ENCODE results near the gene TMEM116.

DNA sequence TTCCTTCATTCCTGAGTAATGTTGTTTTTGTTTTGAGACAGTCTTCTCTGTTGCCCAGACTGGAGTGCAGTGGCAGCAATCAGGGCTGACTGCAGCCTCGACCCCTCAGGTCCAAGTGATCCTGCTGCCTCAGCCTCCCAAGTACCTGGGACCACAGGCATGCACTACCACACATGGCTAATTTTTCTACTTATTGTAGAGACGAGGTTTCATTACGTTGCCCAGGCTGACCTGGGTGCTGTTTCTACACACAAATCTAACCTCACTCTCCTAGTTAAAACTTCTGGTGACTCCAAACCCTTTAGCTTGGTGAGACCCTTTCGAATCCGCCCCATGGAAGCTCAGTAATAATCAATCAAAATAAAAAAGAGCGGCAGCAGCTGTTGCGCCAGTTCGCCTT, 1.3 kb downstream of the TMEM116 start:
- TF ChIP-seq, protein P1, sequence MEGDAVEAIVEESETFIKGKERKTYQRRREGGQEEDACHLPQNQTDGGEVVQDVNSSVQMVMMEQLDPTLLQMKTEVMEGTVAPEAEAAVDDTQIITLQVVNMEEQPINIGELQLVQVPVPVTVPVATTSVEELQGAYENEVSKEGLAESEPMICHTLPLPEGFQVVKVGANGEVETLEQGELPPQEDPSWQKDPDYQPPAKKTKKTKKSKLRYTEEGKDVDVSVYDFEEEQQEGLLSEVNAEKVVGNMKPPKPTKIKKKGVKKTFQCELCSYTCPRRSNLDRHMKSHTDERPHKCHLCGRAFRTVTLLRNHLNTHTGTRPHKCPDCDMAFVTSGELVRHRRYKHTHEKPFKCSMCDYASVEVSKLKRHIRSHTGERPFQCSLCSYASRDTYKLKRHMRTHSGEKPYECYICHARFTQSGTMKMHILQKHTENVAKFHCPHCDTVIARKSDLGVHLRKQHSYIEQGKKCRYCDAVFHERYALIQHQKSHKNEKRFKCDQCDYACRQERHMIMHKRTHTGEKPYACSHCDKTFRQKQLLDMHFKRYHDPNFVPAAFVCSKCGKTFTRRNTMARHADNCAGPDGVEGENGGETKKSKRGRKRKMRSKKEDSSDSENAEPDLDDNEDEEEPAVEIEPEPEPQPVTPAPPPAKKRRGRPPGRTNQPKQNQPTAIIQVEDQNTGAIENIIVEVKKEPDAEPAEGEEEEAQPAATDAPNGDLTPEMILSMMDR (IDR thresholded peaks at IDR 0.05) = no peak
- TF ChIP-seq POLR2A (IDR thresholded peaks at IDR 0.05) = no peak

All from right lobe of liver (tissue), 4 donors.